ENCODE results near the gene FLNB. TPM values are rescaled to one million over a fixed set of nuclear protein-coding genes. Genes with fewer than 3 reads are reported as not detected.

The FLNB gene
- total and polyA plus RNA-seq, 10 of the 15 experiments (the other 5 are each of a cell fraction or from before 2014, with no cell fraction given), result 13.6 to 51.8 (median 26.4) TPM

DNA sequence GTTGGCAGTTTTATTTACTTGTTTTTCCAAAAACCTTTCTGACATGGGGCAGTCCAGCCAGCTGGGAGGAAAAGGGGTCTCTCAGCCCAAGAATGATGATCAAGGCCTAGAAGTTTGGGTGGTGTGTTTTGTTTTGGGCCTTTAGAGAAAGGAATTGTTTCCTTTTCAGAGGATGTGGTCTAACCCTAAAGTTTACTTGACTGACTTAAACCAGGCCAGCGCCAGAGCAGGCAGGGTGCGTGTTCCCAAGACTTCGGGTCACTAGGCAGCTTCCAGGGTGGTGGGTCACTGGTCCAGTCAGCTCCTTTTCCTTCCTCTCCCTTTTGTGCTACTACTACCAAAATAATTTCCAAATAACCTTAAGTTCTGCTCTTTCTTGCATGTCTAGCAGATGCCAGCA, 4.9 kb downstream of the FLNB start (continued):
- no peak for TF ChIP-seq CUX1 (IDR thresholded peaks at IDR 0.05; ENCODE audit: insufficient replicate concordance, low read depth, low read length)
- no peak for TF ChIP-seq CBX5 (IDR thresholded peaks at IDR 0.05; ENCODE audit: low read depth)
- TF ChIP-seq POU2F2 (IDR thresholded peaks at IDR 0.05; ENCODE audit: borderline replicate concordance, low read depth, low read length), result no peak
- TF ChIP-seq SPI1 (IDR thresholded peaks at IDR 0.05; ENCODE audit: borderline replicate concordance, insufficient read depth, low read depth, low read length), result no peak

DNA sequence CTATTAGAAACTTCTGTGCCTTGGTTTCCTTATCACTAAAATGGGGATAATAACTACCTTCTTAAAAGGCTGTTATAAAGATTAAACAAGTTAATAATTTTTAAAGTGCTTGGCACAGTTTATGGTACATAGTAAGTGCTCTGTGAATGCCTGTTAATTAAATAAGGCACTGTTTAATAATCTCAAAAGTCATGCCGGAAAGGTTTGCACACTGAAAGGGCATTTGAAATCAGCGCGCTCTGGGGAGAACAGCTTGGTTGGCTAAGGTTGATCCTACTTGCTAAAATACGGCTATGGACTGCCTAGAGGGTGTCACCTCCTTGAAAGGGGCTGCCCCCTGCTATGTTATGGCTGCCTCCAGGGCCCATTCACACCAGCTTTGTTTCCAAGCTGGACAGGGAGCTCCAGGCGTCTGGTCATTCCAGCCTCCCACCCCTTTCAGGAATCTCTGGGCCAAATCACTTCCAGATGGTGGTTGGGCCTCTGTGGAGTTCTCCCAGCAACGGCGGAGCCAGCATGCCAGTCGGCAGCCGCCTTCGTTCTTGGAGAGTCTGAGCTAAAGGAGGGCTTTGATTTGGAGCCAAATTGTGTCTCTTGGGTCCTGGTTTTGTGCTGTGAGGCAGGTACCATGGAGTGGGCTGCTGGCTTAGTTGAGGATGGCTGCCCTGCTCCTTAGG, 5.9 kb downstream of the FLNB start:
- no peak overlapping the region for H3K4me3 ChIP-seq
- RAD21 ChIA-PET (ENCODE audit: unreplicated experiment), result interaction anchor here (0.8 to 8.9 kb wide), 12 partner anchors 10 to 163 kb away, joined by 3 to 110 read pairs (median 6); no protein-coding TSS in a partner anchor
- H2AFZ ChIP-seq (ENCODE audit: control insufficient read depth, low read depth, low read length), result no peak overlapping the region
- no peaks in the 10 kb centered on the region for H3K36me3 ChIP-seq (ENCODE audit: control insufficient read depth in 2 of 2, insufficient read depth in 2 of 2, low read length in 1 of 2)
- H3K27me3 ChIP-seq (replicated peaks in 1 of 2; ENCODE audit: control insufficient read depth in 2 of 2, insufficient read depth in 2 of 2, low read length in 1 of 2), result no peaks in the 10 kb centered on the region
- peaks cover 16% of the 10 kb centered on the region for H3K4me1 ChIP-seq (ENCODE audit: control insufficient read depth, insufficient read depth, low read length)
- in situ Hi-C loops (cut with MboI) (loop anchor here (5.0 kb wide), 1 partner anchor 163 kb away; no protein-coding TSS in a partner anchor), intact Hi-C loops (cut with micrococcal nuclease; ENCODE audit: unreplicated experiment) (loop anchor here (2.0 to 5.0 kb wide), 2 partner anchors 21 to 58 kb away; no protein-coding TSS in a partner anchor)
- SMC1A ChIA-PET (ENCODE audit: uncharacterized antibody, unreplicated experiment), result interaction anchor here (0.8 to 9.7 kb wide), 13 partner anchors 9 to 165 kb away, joined by 3 to 135 read pairs (median 5); no protein-coding TSS in a partner anchor
- TF ChIP-seq RBBP5 (conservative IDR thresholded peaks at IDR 0.05) (no peak), ZNF622 (IDR thresholded peaks at IDR 0.05) (no peak)
- H4K20me1 ChIP-seq (ENCODE audit: control insufficient read depth, insufficient read depth), result no peaks in the 10 kb centered on the region
- no peak overlapping the region for H3K9ac ChIP-seq (ENCODE audit: control insufficient read depth, insufficient read depth, low read length)
- POLR2A ChIA-PET, result interaction anchor here (0.6 to 2.6 kb wide), 5 partner anchors 9 to 98 kb away, joined by 3 to 18 read pairs (median 4); no protein-coding TSS in a partner anchor
- ATAC-seq (no peak), DNase-seq (ENCODE audit: low read depth, low spot score) (no peak), FAIRE-seq (no peak)
- 94% methylated on average over 10 of the region's 10 CpGs for WGBS (ENCODE audit: insufficient coverage, insufficient replicate concordance, low lambda C conversion rate, missing lambda C conversion rate)
- CTCF ChIA-PET, result interaction anchor here (0.6 to 9.0 kb wide), 8 partner anchors 7 to 1129 kb away, joined by 3 to 88 read pairs (median 3); no protein-coding TSS in a partner anchor
- BruUV-seq (replicated peaks), result no TSS peak
- H3K9me3 ChIP-seq (replicated peaks; ENCODE audit: control insufficient read depth, insufficient read depth, low read length), result no peaks in the 10 kb centered on the region
- no peak overlapping the region for H3K27ac ChIP-seq (ENCODE audit: control insufficient read depth, insufficient read depth)
- H3K79me2 ChIP-seq (ENCODE audit: control insufficient read depth, insufficient read depth, low read length), result peaks cover 16% of the 10 kb centered on the region
- no peak overlapping the region for H3K4me2 ChIP-seq (ENCODE audit: control insufficient read depth, insufficient read depth)

Data from GM12878 (cell line).